GM19193 (cell line): Measurements from ENCODE around the gene SCGN.

Experiments
- POLR2A ChIP-seq: IDR thresholded peaks from 4 replicates; pipeline ENCODE4 v1.6.1; 2011; ENCODE audit not compliant: insufficient read depth, insufficient read length; ENCODE audit errors: extremely low read depth

SCGN gene

DNA sequence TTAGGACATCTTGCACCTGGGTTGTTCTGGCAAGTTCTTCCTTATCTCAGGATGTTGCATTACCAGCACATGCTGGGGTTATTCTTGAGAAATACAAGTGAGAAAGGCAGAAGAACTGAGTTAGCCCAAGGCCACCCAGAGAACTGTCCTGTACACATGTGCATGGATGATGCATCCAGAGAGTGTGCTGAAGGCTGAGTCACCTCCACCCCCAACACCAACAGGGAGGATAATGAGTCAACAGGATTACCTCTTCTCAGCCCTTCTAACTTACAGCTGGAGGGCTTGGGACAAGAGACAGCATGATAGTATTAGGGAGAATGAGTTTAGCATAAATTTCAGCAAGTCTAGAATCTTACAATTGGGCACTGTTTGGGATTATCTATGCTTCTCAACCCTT is 8.5 kb downstream of the SCGN start:
- TF ChIP-seq POLR2A = no peak

DNA sequence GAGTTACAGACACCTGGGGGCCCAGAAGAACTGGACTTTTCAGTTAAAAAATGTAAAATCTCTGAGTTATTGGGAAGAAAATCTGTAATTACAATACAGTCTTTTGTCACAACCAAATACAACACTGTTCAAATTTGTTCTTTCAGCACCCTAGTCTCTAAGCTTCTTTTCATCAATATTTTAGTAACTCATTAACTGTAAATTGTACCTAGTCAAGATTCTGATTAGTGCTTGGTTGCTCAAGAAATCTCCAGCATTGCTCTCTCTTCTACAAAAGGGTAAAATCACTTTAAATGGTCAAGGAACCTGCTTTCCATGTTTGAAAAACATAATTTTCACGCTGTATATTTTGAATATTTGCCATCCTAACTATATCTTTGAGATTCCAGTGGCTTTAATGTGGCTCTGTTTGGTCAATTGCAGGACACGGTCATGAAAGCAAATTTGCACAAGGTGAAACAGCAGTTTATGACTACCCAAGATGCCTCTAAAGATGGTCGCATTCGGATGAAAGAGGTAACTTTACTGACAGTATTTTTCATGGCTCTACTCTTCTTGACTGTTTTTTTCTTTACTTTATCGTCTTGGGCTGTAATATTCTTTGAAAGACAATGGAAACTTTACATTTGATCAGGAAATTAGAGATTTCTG is 9.2 kb downstream of the SCGN start:
- no peak for TF ChIP-seq POLR2A

- no peak for TF ChIP-seq POLR2A
Observed at GRCh38 chr6:25665455-25665854, 13.4 kb downstream of the SCGN start.

GRCh38 chr6:25669413-25669812 is 17.4 kb downstream of the SCGN start:
- TF ChIP-seq POLR2A = no peak

- TF ChIP-seq POLR2A = no peak
Observed at GRCh38 chr6:25670208-25670607, 18.2 kb downstream of the SCGN start.

GRCh38 chr6:25670793-25671513 is 18.9 kb downstream of the SCGN start:
- no peak for TF ChIP-seq POLR2A

- no peak for TF ChIP-seq POLR2A
Observed at GRCh38 chr6:25671652-25672051, 19.6 kb downstream of the SCGN start.

DNA sequence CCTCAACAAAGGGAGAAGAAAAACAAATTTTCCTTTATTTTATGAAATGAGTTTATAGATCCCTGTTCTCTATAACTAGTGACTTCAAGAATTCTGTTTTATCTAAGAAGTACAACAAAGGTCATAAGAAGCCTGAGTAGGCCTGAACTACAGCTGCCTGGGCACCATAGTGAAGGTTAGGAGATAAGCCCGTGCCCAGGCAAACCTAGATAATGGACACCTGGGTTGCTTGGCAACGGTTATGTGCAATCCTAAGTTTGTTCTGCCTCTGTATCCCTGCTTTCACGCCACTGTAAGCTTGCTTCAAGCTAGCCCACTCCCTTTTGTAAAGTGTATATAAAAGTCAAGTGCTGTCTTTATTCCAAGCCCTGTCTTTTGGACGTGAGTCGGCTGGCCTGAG is 23.2 kb downstream of the SCGN start:
- no peak for TF ChIP-seq POLR2A

GRCh38 chr6:25676775-25677174 is 24.8 kb downstream of the SCGN start:
- no peak for TF ChIP-seq POLR2A

GRCh38 chr6:25681848-25682247 is 29.8 kb downstream of the SCGN start:
- TF ChIP-seq POLR2A = no peak

DNA sequence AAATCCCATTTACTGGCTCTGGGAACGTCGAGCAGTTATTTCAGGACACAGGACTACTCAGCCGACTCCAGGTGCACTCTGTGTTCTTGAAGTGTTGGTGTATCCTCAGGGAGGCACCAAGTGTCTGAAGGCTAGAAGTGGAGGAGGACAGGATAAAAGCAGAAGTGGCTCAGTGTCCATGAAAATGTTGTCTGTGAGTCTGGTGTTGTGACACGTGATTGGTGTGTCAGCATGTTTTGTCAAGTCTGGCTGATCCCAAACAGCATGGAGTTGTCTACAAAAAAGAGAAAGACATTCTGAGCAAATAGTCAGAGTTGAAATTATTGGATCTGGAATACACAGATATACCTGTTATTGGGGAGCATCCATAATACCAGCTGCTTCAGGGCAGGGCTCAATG is 30.3 kb downstream of the SCGN start:
- TF ChIP-seq POLR2A = no peak

DNA sequence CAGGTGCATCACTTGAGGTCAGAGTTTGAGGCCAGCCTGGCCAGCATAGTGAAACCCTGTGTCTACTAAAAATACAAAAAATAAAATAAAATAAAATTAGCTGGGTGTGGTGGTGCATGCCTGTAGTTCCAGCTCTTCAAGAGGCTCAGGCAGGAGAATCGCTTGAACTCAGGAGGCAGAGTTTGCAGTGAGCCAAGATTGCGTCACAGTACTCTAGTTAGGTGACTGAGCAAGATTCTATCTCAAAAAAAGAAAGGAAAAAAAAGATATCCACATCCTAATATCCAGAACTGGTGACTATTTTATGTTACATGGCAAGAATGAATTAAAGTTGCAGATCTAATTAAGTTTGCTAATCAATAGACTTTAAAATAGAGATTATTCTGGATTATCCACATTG is 32.5 kb downstream of the SCGN start:
- TF ChIP-seq POLR2A = no peak

- no peak for TF ChIP-seq POLR2A
Observed at GRCh38 chr6:25685251-25685650, 33.2 kb downstream of the SCGN start.

DNA sequence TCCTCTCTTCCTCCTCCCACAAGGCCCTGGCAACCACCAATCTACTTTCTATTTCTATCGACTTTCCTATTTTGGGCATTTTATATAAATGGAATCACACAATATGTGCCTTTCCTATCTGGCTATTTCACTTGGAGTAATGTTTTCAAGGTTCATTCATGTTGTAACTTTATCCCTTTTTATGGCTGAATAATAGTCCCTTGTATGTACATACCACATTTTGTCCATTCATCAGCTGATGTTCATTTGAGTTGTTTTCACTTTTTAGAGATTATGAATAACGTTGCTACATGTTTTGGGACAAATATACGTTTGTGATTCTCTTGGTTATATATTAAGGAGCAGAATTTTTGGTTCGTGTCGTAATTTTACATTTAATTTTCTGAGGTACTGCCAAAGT is 33.9 kb downstream of the SCGN start:
- no peak for TF ChIP-seq POLR2A

- TF ChIP-seq POLR2A = no peak
Observed at GRCh38 chr6:25686856-25687255, 34.8 kb downstream of the SCGN start.

DNA sequence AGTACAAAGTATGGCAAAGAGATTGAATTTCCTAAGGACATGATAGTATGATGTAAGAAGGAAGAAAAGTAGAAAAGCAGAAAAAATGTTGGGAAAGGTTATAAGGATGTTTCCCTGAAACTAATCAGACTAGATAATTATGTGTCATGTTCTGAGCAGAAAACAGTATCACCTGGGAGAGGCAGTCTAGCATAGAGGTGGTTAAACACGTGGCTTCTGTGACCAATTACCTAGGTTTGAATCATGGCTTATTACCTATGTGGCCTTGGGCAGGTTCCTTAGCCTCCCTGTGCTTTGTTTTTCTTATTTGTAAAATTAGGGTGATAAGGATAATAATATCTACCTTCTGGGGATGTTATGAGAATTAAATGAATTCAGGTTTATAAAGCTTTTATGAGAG is 38.0 kb downstream of the SCGN start:
- TF ChIP-seq POLR2A = no peak
